Progenitor cell of endocrine pancreas (in vitro differentiated cells): ENCODE data around the gene MS4A18. TPM values are rescaled to one million over a fixed set of nuclear protein-coding genes. Genes with fewer than 3 reads are reported as not detected.

Source experiments
- DNase-seq: peaks from one replicate; pipeline ENCODE4 v3.0.0; 2021; ENCODE audit warnings: low spot score; ENCODE audit not compliant: unreplicated experiment
- H3K27ac Mint-ChIP-seq: 2 replicates; pipeline ENCODE4 v1.8.0; 2021; ENCODE audit warnings: mild to moderate bottlenecking, moderate library complexity, mixed read lengths
- H3K27me3 Mint-ChIP-seq: 2 replicates; pipeline ENCODE4 v1.8.0; 2021; ENCODE audit warnings: mixed read lengths
- H3K36me3 Mint-ChIP-seq: 2 replicates; pipeline ENCODE4 v1.8.0; 2022; ENCODE audit warnings: mixed read lengths; ENCODE audit not compliant: insufficient read depth
- H3K4me1 Mint-ChIP-seq: 2 replicates; pipeline ENCODE4 v1.8.0; 2021; ENCODE audit warnings: low read depth, mixed read lengths
- H3K4me3 Mint-ChIP-seq: 2 replicates; pipeline ENCODE4 v1.8.0; 2021; ENCODE audit warnings: low read depth, mild to moderate bottlenecking, moderate library complexity, mixed read lengths
- H3K9me3 Mint-ChIP-seq: 2 replicates; pipeline ENCODE4 v1.8.0; 2021; ENCODE audit warnings: low read depth, mixed read lengths
- total RNA-seq: library from RNA; stranded (reverse); gene quantifications from 2 replicates; pipeline ENCODE4 v1.2.1, GENCODE V29; 2021
- TF ChIP-seq, protein P1 (sequence below): fragments of 200-600 bp; sonication (generic); IDR thresholded peaks from one replicate; pipeline ENCODE4 v1.5.0; 2021; ENCODE audit warnings: antibody characterized with exemption, mild to moderate bottlenecking; ENCODE audit not compliant: unreplicated experiment

MS4A18 gene
- total RNA-seq, 1 donor from 2014 or later = not detected

DNA sequence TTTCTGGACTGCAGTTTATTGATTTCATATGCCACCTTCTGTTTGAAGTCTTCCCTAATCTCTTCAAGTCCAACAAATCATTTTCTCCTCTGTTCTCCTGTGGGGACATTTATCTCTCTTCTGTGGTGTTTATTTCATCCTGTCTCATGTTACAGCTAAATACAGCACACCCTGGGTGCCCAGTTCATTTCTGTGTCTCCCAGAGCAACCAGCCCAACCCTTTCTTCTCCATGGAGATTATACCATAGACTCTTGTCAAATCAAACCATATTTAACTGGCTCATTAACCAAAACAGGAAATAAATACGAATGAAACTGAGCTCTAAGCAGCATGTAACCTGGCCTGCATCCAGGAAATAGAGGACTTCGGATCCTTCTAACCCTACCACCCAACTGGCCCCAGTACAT lies 25.2 kb upstream of the MS4A18 start, which contains the start of gene MS4A8:
MS4A8 (plus strand) TSS at position 329 of the 408 bp plus-strand sequence. CDS start 1,249 bp downstream, outside the sequence.
- H3K36me3 Mint-ChIP-seq = no peaks in the 10 kb centered on the region
- H3K27me3 Mint-ChIP-seq = no peaks in the 10 kb centered on the region
- TF ChIP-seq, protein P1, sequence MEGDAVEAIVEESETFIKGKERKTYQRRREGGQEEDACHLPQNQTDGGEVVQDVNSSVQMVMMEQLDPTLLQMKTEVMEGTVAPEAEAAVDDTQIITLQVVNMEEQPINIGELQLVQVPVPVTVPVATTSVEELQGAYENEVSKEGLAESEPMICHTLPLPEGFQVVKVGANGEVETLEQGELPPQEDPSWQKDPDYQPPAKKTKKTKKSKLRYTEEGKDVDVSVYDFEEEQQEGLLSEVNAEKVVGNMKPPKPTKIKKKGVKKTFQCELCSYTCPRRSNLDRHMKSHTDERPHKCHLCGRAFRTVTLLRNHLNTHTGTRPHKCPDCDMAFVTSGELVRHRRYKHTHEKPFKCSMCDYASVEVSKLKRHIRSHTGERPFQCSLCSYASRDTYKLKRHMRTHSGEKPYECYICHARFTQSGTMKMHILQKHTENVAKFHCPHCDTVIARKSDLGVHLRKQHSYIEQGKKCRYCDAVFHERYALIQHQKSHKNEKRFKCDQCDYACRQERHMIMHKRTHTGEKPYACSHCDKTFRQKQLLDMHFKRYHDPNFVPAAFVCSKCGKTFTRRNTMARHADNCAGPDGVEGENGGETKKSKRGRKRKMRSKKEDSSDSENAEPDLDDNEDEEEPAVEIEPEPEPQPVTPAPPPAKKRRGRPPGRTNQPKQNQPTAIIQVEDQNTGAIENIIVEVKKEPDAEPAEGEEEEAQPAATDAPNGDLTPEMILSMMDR = no peak
- H3K27ac Mint-ChIP-seq = no peak within 1 kb of the TSS
- H3K9me3 Mint-ChIP-seq = peaks cover 12% of the 10 kb centered on the region
- DNase-seq = no peak
- H3K4me1 Mint-ChIP-seq = peaks cover 10% of the 10 kb centered on the region
- H3K4me3 Mint-ChIP-seq = no peak within 1 kb of the TSS

DNA sequence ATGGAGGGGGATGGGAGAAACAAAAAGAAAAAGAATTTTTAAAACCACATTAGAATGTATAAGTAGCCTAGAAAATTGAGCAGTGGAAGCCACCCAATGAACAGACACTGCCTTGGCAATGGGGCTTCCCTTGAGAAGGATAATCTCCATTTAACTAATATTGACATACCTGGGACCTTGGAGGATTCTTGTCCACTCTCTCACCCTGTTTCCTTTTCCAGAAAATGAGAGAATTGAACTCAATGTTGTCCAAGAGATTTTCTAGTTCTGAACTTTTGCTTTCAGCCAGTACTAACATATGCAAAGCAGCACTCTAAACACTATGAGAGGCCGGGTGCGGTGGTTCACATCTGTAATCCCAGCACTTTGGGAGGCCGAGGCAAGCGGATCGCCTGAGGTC lies 24.6 kb upstream of the MS4A18 start:
- DNase-seq = no peak
- no peaks in the 10 kb centered on the region for H3K27me3 Mint-ChIP-seq
- H3K4me3 Mint-ChIP-seq = no peak overlapping the region
- H3K4me1 Mint-ChIP-seq = peaks cover 10% of the 10 kb centered on the region
- peaks cover 10% of the 10 kb centered on the region for H3K9me3 Mint-ChIP-seq
- no peak overlapping the region for H3K27ac Mint-ChIP-seq
- H3K36me3 Mint-ChIP-seq = no peaks in the 10 kb centered on the region
- TF ChIP-seq, protein P1 = no peak

DNA sequence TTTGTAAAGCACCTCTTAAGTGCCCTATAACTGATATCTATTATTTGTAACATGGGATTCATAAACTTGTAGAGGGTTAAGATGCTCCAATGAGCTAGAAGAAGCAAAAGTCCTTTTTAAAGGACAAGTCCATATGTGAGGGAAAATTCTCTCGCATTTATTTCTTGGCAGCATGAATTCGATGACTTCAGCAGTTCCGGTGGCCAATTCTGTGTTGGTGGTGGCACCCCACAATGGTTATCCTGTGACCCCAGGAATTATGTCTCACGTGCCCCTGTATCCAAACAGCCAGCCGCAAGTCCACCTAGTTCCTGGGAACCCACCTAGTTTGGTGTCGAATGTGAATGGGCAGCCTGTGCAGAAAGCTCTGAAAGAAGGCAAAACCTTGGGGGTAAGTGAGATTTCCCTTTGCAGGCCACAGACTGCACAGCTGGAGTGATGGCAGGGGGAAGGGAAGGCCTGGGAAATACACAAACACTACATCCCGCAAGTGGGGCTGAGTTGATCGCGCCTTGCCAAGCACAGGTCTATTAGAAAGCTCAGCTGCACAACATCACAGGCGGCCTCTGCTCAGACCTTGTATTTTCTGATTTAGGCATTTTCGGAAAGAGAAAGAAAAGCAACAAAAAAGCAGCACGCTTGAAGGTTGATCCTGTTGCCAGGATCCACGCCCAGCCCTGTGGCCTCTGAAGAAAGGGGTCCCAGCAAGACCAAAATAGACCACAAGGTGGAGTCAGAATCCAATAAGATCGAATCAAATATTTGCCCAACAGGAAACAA lies 23.6 kb upstream of the MS4A18 start:
- no peaks in the 10 kb centered on the region for H3K36me3 Mint-ChIP-seq
- peak; percentile 20 for DNase-seq
- H3K9me3 Mint-ChIP-seq = peaks cover under 1% of the 10 kb centered on the region
- TF ChIP-seq, protein P1 = peak; percentile 68
- no peaks in the 10 kb centered on the region for H3K27me3 Mint-ChIP-seq
- peaks cover 10% of the 10 kb centered on the region for H3K4me1 Mint-ChIP-seq
- H3K27ac Mint-ChIP-seq = peak overlapping the region; percentile 78
- peak overlapping the region; percentile 10 for H3K4me3 Mint-ChIP-seq

DNA sequence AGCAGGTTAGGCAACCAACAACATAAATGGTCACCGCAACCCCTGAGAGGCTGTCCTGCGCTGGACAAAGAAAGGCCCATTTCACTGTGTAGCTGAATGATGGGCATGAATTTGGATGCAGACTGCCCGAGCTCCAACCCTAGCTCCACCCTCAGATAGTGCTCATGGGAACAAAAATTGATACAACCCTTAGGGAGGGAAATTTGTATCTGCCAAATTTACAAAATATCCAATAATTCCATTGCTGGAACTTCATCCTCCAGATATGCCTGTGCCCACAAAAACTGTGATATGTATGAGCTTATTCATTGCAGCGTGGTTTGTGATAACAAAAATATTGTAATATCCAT lies 23.1 kb upstream of the MS4A18 start:
- Mint-ChIP-seq H3K9me3 (no peaks in the 10 kb centered on the region), H3K4me1 (peaks cover 10% of the 10 kb centered on the region), H3K27ac (peak overlapping the region; percentile 78), H3K4me3 (no peak overlapping the region), H3K36me3 (no peaks in the 10 kb centered on the region), H3K27me3 (no peaks in the 10 kb centered on the region)
- no peak for DNase-seq
- TF ChIP-seq, protein P1 = no peak

DNA sequence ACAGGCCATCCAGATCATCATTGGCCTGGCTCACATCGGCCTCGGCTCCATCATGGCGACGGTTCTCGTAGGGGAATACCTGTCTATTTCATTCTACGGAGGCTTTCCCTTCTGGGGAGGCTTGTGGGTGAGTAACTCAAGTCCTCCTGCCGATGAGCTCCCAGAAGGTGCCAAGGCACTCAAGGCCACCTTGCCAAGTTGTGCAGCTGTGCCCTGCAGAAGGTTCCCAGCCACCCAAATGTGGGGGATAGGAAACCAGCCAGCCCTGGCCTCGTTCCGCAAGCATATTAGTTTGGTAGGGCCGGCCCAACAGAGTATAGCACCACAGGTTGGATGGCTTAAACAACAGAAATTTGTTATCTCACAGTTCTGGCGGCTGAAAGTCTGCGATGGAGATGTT lies 21.1 kb upstream of the MS4A18 start:
- Mint-ChIP-seq H3K27me3 (no peaks in the 10 kb centered on the region), H3K36me3 (no peaks in the 10 kb centered on the region), H3K4me1 (peaks cover 10% of the 10 kb centered on the region), H3K4me3 (no peak overlapping the region), H3K27ac (no peak overlapping the region), H3K9me3 (no peaks in the 10 kb centered on the region)
- DNase-seq = no peak
- TF ChIP-seq, protein P1 = no peak
